K562 (cell line): Measurements from ENCODE around the gene GNAI3. TPM values are rescaled to one million over a fixed set of nuclear protein-coding genes. Genes with fewer than 3 reads are reported as not detected.

ENCODE experiments used
- ATAC-seq: fragments of 200-7000 bp; cut with Tn5 transposase; 3 replicates; pipeline ENCODE4 v1.9.1; 2020; ENCODE audit warnings: moderate library complexity
- BruUV-seq: library from RNA; stranded (reverse); fragments of 400-500 nt; replicated peaks from 2 replicates; lab custom pipeline; 2021; lab: Mats Ljungman, UMichigan
- CTCF ChIA-PET: fragments of 300-600 bp; formaldehyde crosslinking; extraction: SDS; loops from one replicate; lab custom pipeline; 2021; ENCODE audit warnings: low intra/inter-chr PET ratio; lab: Yijun Ruan, JAX
- POLR2A ChIA-PET: fragments of 300-600, 350-650 bp; sonication (Branson Sonifier 250); formaldehyde crosslinking; extraction: SDS; loops from one replicate; lab custom pipeline; 2021; ENCODE audit warnings: antibody characterized with exemption, inconsistent platforms; lab: Yijun Ruan, JAX
- DNase-seq, 4 experiments: peaks; one replicate each; pipeline versions ENCODE4 v3.0.0 to v3.0.0-alpha.2; 2011 to 2018; ENCODE audit warnings: low spot score in 3 of 4, mixed read lengths in 3 of 4; ENCODE audit errors: extremely low read depth in 1 of 4
- FAIRE-seq: peaks from 2 replicates; lab custom pipeline; 2011; peaks lifted over from hg19 to GRCh38; lab: Jason Lieb, UNC
- H2AFZ ChIP-seq: 2 replicates; pipeline ENCODE4 v1.6.0; 2011; ENCODE audit warnings: low read depth, low read length, control low read depth, inconsistent platforms
- H3K27ac ChIP-seq: fragments of 200-600 bp; 3 replicates; pipeline ENCODE4 v1.8.0; 2011; ENCODE audit warnings: low read depth, mild to moderate bottlenecking, control low read depth, inconsistent platforms, low read length, moderate library complexity, mixed read lengths; ENCODE audit errors: extremely low read depth
- H3K27me3 ChIP-seq, 2 experiments: fragments of 300-600 bp in 1 of 2; 2 replicates in 1 of 2; 3 replicates in 1 of 2; pipeline versions ENCODE4 v1.6.0 to v1.8.0; 2011; ENCODE audit warnings: inconsistent platforms in 2 of 2, low read length in 2 of 2, mild to moderate bottlenecking in 1 of 2, mixed read lengths in 1 of 2, moderate library complexity in 1 of 2; ENCODE audit not compliant: control insufficient read depth in 2 of 2, insufficient read depth in 2 of 2
- H3K36me3 ChIP-seq: fragments of 300-600 bp; 3 replicates; pipeline ENCODE4 v1.8.0; 2011; ENCODE audit warnings: mild to moderate bottlenecking, low read length, inconsistent platforms; ENCODE audit not compliant: control insufficient read depth, insufficient read depth
- H3K4me1 ChIP-seq, 2 experiments: fragments of 200-600 bp in 1 of 2; replicated peaks in 1 of 2; 2 replicates in 1 of 2; 3 replicates in 1 of 2; pipeline versions ENCODE4 v1.5.1 to v1.8.0; 2011; ENCODE audit warnings: inconsistent platforms in 2 of 2, low read length in 2 of 2, mild to moderate bottlenecking in 1 of 2, mixed read lengths in 1 of 2, moderate library complexity in 1 of 2; ENCODE audit not compliant: control insufficient read depth in 2 of 2, insufficient read depth in 2 of 2
- H3K4me2 ChIP-seq: 2 replicates; pipeline ENCODE4 v1.6.1; 2011; ENCODE audit warnings: low read length, control low read depth, inconsistent platforms, mixed read lengths; ENCODE audit not compliant: insufficient read depth
- H3K4me3 ChIP-seq: fragments of 200-600 bp; sonication (generic), shearing (Covaris generic); 2 replicates; pipeline ENCODE4 v1.5.1; 2016; ENCODE audit warnings: control low read depth, inconsistent platforms
- H3K79me2 ChIP-seq: fragments of 200-600 bp; 3 replicates; pipeline ENCODE4 v1.8.0; 2011; ENCODE audit warnings: low read length, inconsistent platforms; ENCODE audit not compliant: control insufficient read depth, insufficient read depth
- H3K9ac ChIP-seq, 2 experiments: 2 replicates each; pipeline versions ENCODE4 v1.6.0 to v1.6.1; 2011; ENCODE audit warnings: low read depth in 2 of 2, low read length in 2 of 2, control low read depth in 1 of 2, inconsistent platforms in 1 of 2, mild to moderate bottlenecking in 1 of 2, mixed read lengths in 1 of 2; ENCODE audit not compliant: insufficient read depth in 1 of 2
- H3K9me1 ChIP-seq: one replicate; pipeline ENCODE4 v1.6.0; 2011; ENCODE audit warnings: inconsistent platforms, mild to moderate bottlenecking, low read length, moderate library complexity; ENCODE audit not compliant: control insufficient read depth, insufficient read depth
- H3K9me3 ChIP-seq: replicated peaks from 2 replicates; pipeline ENCODE4 v1.5.1; 2011; ENCODE audit warnings: low read depth, low read length, inconsistent platforms; ENCODE audit not compliant: control insufficient read depth, insufficient read depth
- H4K20me1 ChIP-seq: replicated peaks from 2 replicates; pipeline ENCODE4 v1.6.1; 2011; ENCODE audit warnings: low read length, inconsistent platforms, mixed read lengths; ENCODE audit not compliant: control insufficient read depth, insufficient read depth
- CREB3L1 ChIP-seq: fragments of 450-650 bp; IDR thresholded peaks from 2 replicates; pipeline ENCODE4 v1.6.1; 2014; ENCODE audit warnings: low read depth, mild to moderate bottlenecking, moderate library complexity, borderline replicate concordance
- CTCF ChIP-seq, 3 experiments: IDR thresholded peaks in 2 of 3; conservative IDR thresholded peaks in 1 of 3; 2 replicates each; pipeline ENCODE4 v1.5.1; 2011 to 2012; ENCODE audit warnings: low read length in 3 of 3, mild to moderate bottlenecking in 3 of 3, control low read depth in 2 of 3, improper control_type of control experiment in 1 of 3, inconsistent platforms in 1 of 3, low read depth in 1 of 3, mixed read lengths in 1 of 3, moderate library complexity in 1 of 3; ENCODE audit not compliant: insufficient read depth in 2 of 3
- CXXC5 ChIP-seq: fragments of 250-450 bp; sonication (Bioruptor Pico); IDR thresholded peaks from 2 replicates; pipeline ENCODE4 v1.8.0; 2022; ENCODE audit warnings: inconsistent platforms, mild to moderate bottlenecking, moderate library complexity
- ETS2 ChIP-seq: IDR thresholded peaks from 2 replicates; pipeline ENCODE4 v1.6.1; 2016; ENCODE audit warnings: borderline replicate concordance, missing genetic modification characterization, mild to moderate bottlenecking, moderate library complexity, missing compliant biosample characterization; ENCODE audit not compliant: poor library complexity, severe bottlenecking
- FOXJ2 ChIP-seq: fragments of 200-800 bp; sonication (Bioruptor generic); IDR thresholded peaks from 2 replicates; pipeline ENCODE4 v1.6.1; 2016; ENCODE audit warnings: missing genetic modification characterization, missing compliant biosample characterization
- HNRNPLL ChIP-seq: fragments of 200-400 bp; formaldehyde crosslinking; IDR thresholded peaks from 2 replicates; pipeline ENCODE4 v1.6.1; 2017; ENCODE audit warnings: low read length, low read depth, mild to moderate bottlenecking; ENCODE audit not compliant: poor library complexity, severe bottlenecking
- KAT8 ChIP-seq: fragments of 450-650 bp; IDR thresholded peaks from 2 replicates; pipeline ENCODE4 v1.6.1; 2016; ENCODE audit warnings: low read depth, mild to moderate bottlenecking
- MCM7 ChIP-seq, 2 experiments: fragments of 450-650 bp; IDR thresholded peaks; 2 replicates each; pipeline ENCODE4 v1.6.1; 2016 to 2018
- PKNOX1 ChIP-seq: fragments of 450-650 bp; IDR thresholded peaks from 2 replicates; pipeline ENCODE4 v1.6.1; 2016
- ZFX ChIP-seq: sonication (generic); formaldehyde crosslinking; IDR thresholded peaks from 2 replicates; pipeline ENCODE4 v1.8.0; 2022; ENCODE audit warnings: mild to moderate bottlenecking, missing genetic modification reagents, moderate library complexity
- ZNF395 ChIP-seq: fragments of 200-800 bp; sonication (Bioruptor generic); IDR thresholded peaks from 2 replicates; pipeline ENCODE4 v1.6.1; 2017; ENCODE audit warnings: missing genetic modification characterization, missing compliant biosample characterization
- WGBS: fragments of 100-300 bp; shearing (Covaris generic); methylation state at CpG from one replicate; pipeline ENCODE4 v1.1.6; 2016; ENCODE audit warnings: low coverage, mixed read lengths; ENCODE audit not compliant: insufficient coverage; ENCODE audit errors: missing lambda C conversion rate; 5-methylcytosine and 5-hydroxymethylcytosine counted together
- in situ Hi-C: fragments of 300-500 bp; cut with MboI; formaldehyde crosslinking; loops from 4 replicates; pipeline ENCODE4 v1.15.0; 2018; ENCODE audit warnings: inconsistent platforms, mixed read lengths
- intact Hi-C: fragments of 100-400 bp; cut with micrococcal nuclease; formaldehyde crosslinking; loops from 2 replicates; pipeline ENCODE4 v1.14.2; 2022
- polyA plus RNA-seq, 8 experiments: library from polyadenylated mRNA; depleted of rRNA in 4 of 8; stranded (reverse) in 5 of 8; unstranded in 3 of 8; fragments of >200 nt; fragmentation: Nextera tagmentation in 2 of 8; fragmentation: Illumina TruSeq in 1 of 8; extraction: Ambion mirVana in 2 of 8; extraction: Trizol in 1 of 8; gene quantifications; 2 replicates each; pipeline versions ENCODE4 v1.2.1 to v1.2.3, GENCODE V29; 2011 to 2014; ENCODE audit warnings: inconsistent platforms in 1 of 8, missing spikeins in 1 of 8
- total RNA-seq, 7 experiments: library from RNA; depleted of rRNA in 6 of 7; stranded (reverse); fragments of >200 nt in 6 of 7; fragmentation: Illumina TruSeq in 2 of 7; extraction: Trizol in 2 of 7; gene quantifications; 2 replicates each; pipeline versions ENCODE4 v1.2.1 to v1.2.3, GENCODE V29; 2011 to 2021; ENCODE audit warnings: low replicate concordance in 1 of 7

The GNAI3 gene
- total and polyA plus RNA-seq, 9 of the 15 experiments (the other 6 are each of a cell fraction or from before 2014, with no cell fraction given): 6.3 to 13.2 (median 8.9) TPM

GRCh38 chr1:109639841-109640184, 91.4 kb downstream of the GNAI3 start:
- CTCF ChIA-PET: interaction anchor here (1.0 to 6.9 kb wide), 3 partner anchors 94 to 345 kb away, joined by 3 to 77 read pairs (median 3); partner anchors contain the start of gene AHCYL1
- Histone ChIP-seq H3K27me3 (no peaks in the 10 kb centered on the region; a peak in 1 of 5 replicates), H3K9me3 (no peaks in the 10 kb centered on the region), H2AFZ (no peak overlapping the region), H3K4me1 (peaks cover 26 to 50% of the 10 kb centered on the region in 2 experiments), H3K4me2 (no peak overlapping the region; the same call in 1 of the 2 replicates), H3K4me3 (no peak overlapping the region), H3K27ac (no peak overlapping the region), H3K9me1 (no peaks in the 10 kb centered on the region), H3K9ac (peak overlapping the region in 1 of 2 experiments; percentile 16; a peak in 1 of 4 replicates), H3K79me2 (no peaks in the 10 kb centered on the region), H4K20me1 (no peaks in the 10 kb centered on the region), H3K36me3 (no peaks in the 10 kb centered on the region)
- FAIRE-seq: no peak
- peak; percentile 5; the same call in 2 of the 3 replicates for ATAC-seq
- in situ Hi-C loops (loop anchor here (5.0 to 10.0 kb wide), 3 partner anchors 132 to 375 kb away; no protein-coding TSS in a partner anchor), intact Hi-C loops (loop anchor here (2.0 to 10.0 kb wide), 3 partner anchors 62 to 475 kb away; partner anchors contain the start of genes AHCYL1 and UBL4B)
- no TSS peak for BruUV-seq
- TF ChIP-seq PKNOX1 (peak; percentile 35; the same call in 1 of the 2 replicates), CTCF (IDR thresholded peaks at IDR 0.05 in 2 of 3, conservative IDR thresholded peaks at IDR 0.05 in 1 of 3; ENCODE audit: insufficient read depth in 2 of 3, low read depth in 1 of 3, low read length in 3 of 3) (no peak), HNRNPLL (no peak), ZFX (CRISPR knock-in tag) (0 out of 2 replicates have a peak, but pooled peaks have one; percentile 14), KAT8 (no peak), ETS2 (tag) (no peak), ZNF395 (no peak), FOXJ2 (tag) (no peak), MCM7 (IDR thresholded peaks at IDR 0.05) (no peak), CXXC5 (CRISPR knock-in tag) (no peak), CREB3L1 (no peak)
- POLR2A ChIA-PET: interaction anchor here (0.6 to 6.4 kb wide), 17 partner anchors 9 to 346 kb away, joined by 3 to 44 read pairs (median 5); partner anchors contain the start of genes AHCYL1, AMPD2, GNAI3 and GNAT2
- DNase-seq: no peak
- WGBS: 27% methylated on average over 5 of the region's 6 CpGs
